GM19023 (cell line): Measurements from ENCODE around the gene TBC1D24.

Experiments
- ATAC-seq: cut with Tn5 transposase; IDR thresholded peaks from one replicate; pipeline ENCODE4 v1.9.1; 2021; ENCODE audit warnings: mild to moderate bottlenecking, moderate library complexity; ENCODE audit not compliant: unreplicated experiment

Gene TBC1D24

GRCh38 chr16:2481676-2482075, 6.7 kb downstream of the TBC1D24 start:
- ATAC-seq = no peak

GRCh38 chr16:2482249-2482648, 7.3 kb downstream of the TBC1D24 start:
- ATAC-seq = no peak

- ATAC-seq = no peak
Observed at GRCh38 chr16:2482708-2483534, 8.0 kb downstream of the TBC1D24 start.

- ATAC-seq = no peak
Observed at GRCh38 chr16:2483939-2484897, 9.3 kb downstream of the TBC1D24 start.

- no peak for ATAC-seq
Observed at GRCh38 chr16:2484898-2485508, 10.1 kb downstream of the TBC1D24 start.

- no peak for ATAC-seq
Observed at GRCh38 chr16:2485811-2486507, 11.0 kb downstream of the TBC1D24 start.

- ATAC-seq = peak; percentile 75
Observed at GRCh38 chr16:2486645-2487516, 12.0 kb downstream of the TBC1D24 start.

- ATAC-seq = no peak
Observed at GRCh38 chr16:2487517-2487842, 12.6 kb downstream of the TBC1D24 start.

- no peak for ATAC-seq
Observed at GRCh38 chr16:2487903-2488531, 13.1 kb downstream of the TBC1D24 start.

GRCh38 chr16:2489581-2489980, 14.7 kb downstream of the TBC1D24 start:
- ATAC-seq = no peak

- no peak for ATAC-seq
Observed at GRCh38 chr16:2490190-2491105, 15.5 kb downstream of the TBC1D24 start.

- no peak for ATAC-seq
Observed at GRCh38 chr16:2492292-2492691, 17.4 kb downstream of the TBC1D24 start.

- ATAC-seq = no peak
Observed at GRCh38 chr16:2493605-2494004, 18.7 kb downstream of the TBC1D24 start.

GRCh38 chr16:2494616-2495015, 19.7 kb downstream of the TBC1D24 start:
- no peak for ATAC-seq

- ATAC-seq = no peak
Observed at GRCh38 chr16:2495041-2495440, 20.1 kb downstream of the TBC1D24 start.

GRCh38 chr16:2496223-2497115, 21.5 kb downstream of the TBC1D24 start:
- no peak for ATAC-seq

GRCh38 chr16:2497116-2497630, 22.2 kb downstream of the TBC1D24 start:
- ATAC-seq = no peak
